Mesenchymal stem cell (in vitro differentiated cells and primary cell): ENCODE data around the gene SUGCT.

Source experiments
- DNase-seq: peaks from one replicate; pipeline ENCODE4 v3.0.0-alpha.2; 2013
- H2AFZ ChIP-seq: one replicate; pipeline ENCODE4 v1.6.1; 2013; ENCODE audit warnings: low read depth, mild to moderate bottlenecking, control low read depth, inconsistent platforms, low read length, moderate library complexity
- H2AK5ac ChIP-seq: 2 replicates; pipeline ENCODE4 v1.6.1; 2013; ENCODE audit warnings: low read length, moderate library complexity, mild to moderate bottlenecking, inconsistent platforms; ENCODE audit not compliant: severe bottlenecking
- H2BK120ac ChIP-seq: one replicate; pipeline ENCODE4 v1.6.1; 2013; ENCODE audit warnings: low read depth, mild to moderate bottlenecking, inconsistent platforms, low read length, moderate library complexity
- H2BK12ac ChIP-seq, 2 experiments: one replicate each; pipeline ENCODE4 v1.6.1; 2013; ENCODE audit warnings: inconsistent platforms in 2 of 2, low read length in 2 of 2, mild to moderate bottlenecking in 2 of 2, moderate library complexity in 2 of 2, control low read depth in 1 of 2
- H2BK15ac ChIP-seq: one replicate; pipeline ENCODE4 v1.6.1; 2013; ENCODE audit warnings: mild to moderate bottlenecking, low read depth, inconsistent platforms; ENCODE audit not compliant: poor library complexity, severe bottlenecking
- H2BK5ac ChIP-seq: 2 replicates; pipeline ENCODE4 v1.6.1; 2013; ENCODE audit warnings: low read depth, mild to moderate bottlenecking, low read length, control low read depth, inconsistent platforms; ENCODE audit not compliant: poor library complexity, severe bottlenecking
- H3K14ac ChIP-seq, 2 experiments: one replicate each; pipeline ENCODE4 v1.6.1; 2013; ENCODE audit warnings: inconsistent platforms in 2 of 2, low read length in 2 of 2, control low read depth in 1 of 2, mild to moderate bottlenecking in 1 of 2, moderate library complexity in 1 of 2
- H3K18ac ChIP-seq, 2 experiments: one replicate each; pipeline ENCODE4 v1.6.1; 2013; ENCODE audit warnings: inconsistent platforms in 2 of 2, low read length in 2 of 2, control low read depth in 1 of 2, low read depth in 1 of 2, mild to moderate bottlenecking in 1 of 2
- H3K23ac ChIP-seq, 2 experiments: one replicate each; pipeline ENCODE4 v1.6.1; 2013; ENCODE audit warnings: inconsistent platforms in 2 of 2, low read length in 2 of 2, mild to moderate bottlenecking in 2 of 2, moderate library complexity in 2 of 2, control low read depth in 1 of 2
- H3K27ac ChIP-seq: 2 replicates; pipeline ENCODE4 v1.5.1; 2013; ENCODE audit warnings: mild to moderate bottlenecking, moderate library complexity, low read length, control low read depth, inconsistent platforms; ENCODE audit not compliant: poor library complexity, severe bottlenecking
- H3K27me3 ChIP-seq, 2 experiments: 2 replicates each; pipeline versions ENCODE4 v1.6.1 to v1.7.0; 2013; ENCODE audit warnings: low read length in 2 of 2, mild to moderate bottlenecking in 2 of 2, moderate library complexity in 2 of 2, control low read depth in 1 of 2, inconsistent platforms in 1 of 2; ENCODE audit not compliant: control insufficient read depth in 1 of 2, insufficient read depth in 1 of 2
- H3K36me3 ChIP-seq, 2 experiments: 2 replicates each; pipeline versions ENCODE4 v1.6.1 to v1.7.0; 2013; ENCODE audit warnings: low read length in 2 of 2, control low read depth in 1 of 2, inconsistent platforms in 1 of 2, low read depth in 1 of 2, mild to moderate bottlenecking in 1 of 2; ENCODE audit not compliant: insufficient read depth in 2 of 2, control insufficient read depth in 1 of 2
- H3K4ac ChIP-seq, 2 experiments: one replicate each; pipeline ENCODE4 v1.6.1; 2013; ENCODE audit warnings: inconsistent platforms in 2 of 2, low read length in 2 of 2, mild to moderate bottlenecking in 2 of 2, moderate library complexity in 2 of 2, control low read depth in 1 of 2, low read depth in 1 of 2
- H3K4me1 ChIP-seq: 2 replicates; pipeline ENCODE4 v1.6.1; 2013; ENCODE audit warnings: low read depth, low read length, control low read depth; ENCODE audit not compliant: control insufficient read depth, insufficient read depth
- H3K4me2 ChIP-seq: 2 replicates; pipeline ENCODE4 v1.6.1; 2013; ENCODE audit warnings: low read length, mild to moderate bottlenecking, inconsistent platforms; ENCODE audit not compliant: poor library complexity, severe bottlenecking
- H3K4me3 ChIP-seq, 2 experiments: 2 replicates each; pipeline versions ENCODE4 v1.5.1 to v1.7.0; 2013; ENCODE audit warnings: low read length in 2 of 2, mild to moderate bottlenecking in 2 of 2, control low read depth in 1 of 2, low read depth in 1 of 2; ENCODE audit not compliant: insufficient read depth in 1 of 2
- H3K79me1 ChIP-seq: replicated peaks from 2 replicates; pipeline ENCODE4 v1.6.1; 2013; ENCODE audit warnings: mild to moderate bottlenecking, control low read depth, low read length, inconsistent platforms; ENCODE audit not compliant: poor library complexity, severe bottlenecking
- H3K9ac ChIP-seq: 2 replicates; pipeline ENCODE4 v1.7.0; 2013; ENCODE audit warnings: mild to moderate bottlenecking, low read length, moderate library complexity
- H3K9me3 ChIP-seq: 2 replicates; pipeline ENCODE4 v1.7.0; 2013; ENCODE audit warnings: mild to moderate bottlenecking, low read length; ENCODE audit not compliant: control insufficient read depth
- H4K8ac ChIP-seq: one replicate; pipeline ENCODE4 v1.6.1; 2013; ENCODE audit warnings: inconsistent platforms, mild to moderate bottlenecking, low read length, moderate library complexity
- H4K91ac ChIP-seq: one replicate; pipeline ENCODE4 v1.6.1; 2013; ENCODE audit warnings: mild to moderate bottlenecking, low read length, inconsistent platforms
- WGBS: methylation state at CpG from one replicate; pipeline ENCODE4 v1.1.7; 2013; ENCODE audit warnings: mixed read lengths; 5-methylcytosine and 5-hydroxymethylcytosine counted together

The SUGCT gene

GRCh38 chr7:40611095-40611871 lies 476.5 kb downstream of the SUGCT start:
- DNase-seq, result no peak
- Histone ChIP-seq H3K79me1 (no peaks in the 10 kb centered on the region), H3K9ac (no peak overlapping the region), H3K9me3 (no peaks in the 10 kb centered on the region), H2BK12ac (no peak overlapping the region), H3K14ac (no peak overlapping the region), H4K8ac (no peak overlapping the region), H3K4me1 (no peaks in the 10 kb centered on the region), H3K36me3 (no peaks in the 10 kb centered on the region), H3K27me3 (no peaks in the 10 kb centered on the region), H2BK15ac (no peak overlapping the region), H2AK5ac (no peak overlapping the region), H3K18ac (no peak overlapping the region), H3K4me2 (no peak overlapping the region), H3K4ac (no peak overlapping the region), H2AFZ (no peak overlapping the region), H4K91ac (no peak overlapping the region), H3K27ac (no peak overlapping the region), H3K4me3 (no peak overlapping the region), H2BK120ac (no peak overlapping the region), H3K23ac (no peak overlapping the region), H2BK5ac (no peak overlapping the region)
- no CpG with 5 or more reads among the region's 2 CpGs for WGBS

- Histone ChIP-seq H3K18ac (no peak overlapping the region), H4K91ac (no peak overlapping the region), H4K8ac (no peak overlapping the region), H3K27me3 (no peaks in the 10 kb centered on the region), H3K14ac (no peak overlapping the region), H3K4me1 (no peaks in the 10 kb centered on the region), H3K36me3 (no peaks in the 10 kb centered on the region), H3K79me1 (no peaks in the 10 kb centered on the region), H2BK120ac (no peak overlapping the region), H2BK12ac (no peak overlapping the region), H2AFZ (no peak overlapping the region), H2BK15ac (no peak overlapping the region), H3K4me3 (no peak overlapping the region), H3K9ac (no peak overlapping the region), H3K27ac (no peak overlapping the region), H3K4ac (no peak overlapping the region), H3K4me2 (no peak overlapping the region), H2AK5ac (no peak overlapping the region), H2BK5ac (no peak overlapping the region), H3K23ac (no peak overlapping the region), H3K9me3 (no peaks in the 10 kb centered on the region)
- DNase-seq, result peak; percentile 5
- no CpG with 5 or more reads among the region's 2 CpGs for WGBS
These were observed 477.5 kb downstream of the SUGCT start for GRCh38 chr7:40612298-40612697.

- Histone ChIP-seq H2BK12ac (no peak overlapping the region), H2AK5ac (no peak overlapping the region), H2BK120ac (no peak overlapping the region), H2AFZ (no peak overlapping the region), H3K18ac (no peak overlapping the region), H3K4ac (no peak overlapping the region), H3K4me2 (no peak overlapping the region), H4K8ac (no peak overlapping the region), H3K23ac (no peak overlapping the region), H3K36me3 (no peaks in the 10 kb centered on the region), H2BK5ac (no peak overlapping the region), H3K14ac (no peak overlapping the region), H3K27ac (no peak overlapping the region), H4K91ac (no peak overlapping the region), H3K9me3 (no peaks in the 10 kb centered on the region), H2BK15ac (no peak overlapping the region), H3K27me3 (no peaks in the 10 kb centered on the region), H3K9ac (no peak overlapping the region), H3K4me1 (no peaks in the 10 kb centered on the region), H3K79me1 (no peaks in the 10 kb centered on the region), H3K4me3 (no peak overlapping the region)
- 100% methylated on average over 1 of the region's 1 CpG for WGBS
- no peak for DNase-seq
These were observed 484.8 kb downstream of the SUGCT start for GRCh38 chr7:40619647-40620046.

DNA sequence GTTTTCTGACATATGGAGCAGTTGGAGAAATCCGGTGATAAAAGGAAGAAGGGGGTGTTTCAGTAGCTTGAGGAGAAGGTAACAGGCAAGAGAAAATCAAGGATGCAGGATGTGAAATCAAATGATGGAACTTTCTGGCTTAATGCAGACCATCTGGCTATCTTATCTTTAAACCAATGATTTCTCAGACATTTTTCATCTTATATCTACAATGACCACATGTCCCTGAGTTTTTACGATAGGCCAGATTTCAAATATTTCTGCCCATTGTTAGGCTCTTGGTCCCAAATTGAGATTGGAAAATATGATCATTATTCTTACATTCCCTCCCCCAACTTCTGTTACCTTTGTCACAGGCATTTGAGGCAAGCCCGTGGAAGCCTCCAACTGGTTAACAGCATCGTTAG lies 486.8 kb downstream of the SUGCT start:
- H2BK5ac ChIP-seq, result no peak overlapping the region
- H2BK15ac ChIP-seq, result no peak overlapping the region
- H3K18ac ChIP-seq, result no peak overlapping the region
- no peak overlapping the region for H3K27ac ChIP-seq
- no peak overlapping the region for H2AFZ ChIP-seq
- no peak overlapping the region for H2AK5ac ChIP-seq
- H3K23ac ChIP-seq, result no peak overlapping the region
- H3K9ac ChIP-seq, result no peak overlapping the region
- H2BK120ac ChIP-seq, result no peak overlapping the region
- H3K4me3 ChIP-seq, result no peak overlapping the region
- H2BK12ac ChIP-seq, result no peak overlapping the region
- H3K9me3 ChIP-seq, result no peaks in the 10 kb centered on the region
- H3K4me2 ChIP-seq, result no peak overlapping the region
- no peak overlapping the region for H4K91ac ChIP-seq
- DNase-seq, result no peak
- H4K8ac ChIP-seq, result no peak overlapping the region
- no peaks in the 10 kb centered on the region for H3K27me3 ChIP-seq
- WGBS, result 96% methylated on average over 4 of the region's 4 CpGs
- H3K4me1 ChIP-seq, result no peaks in the 10 kb centered on the region
- H3K4ac ChIP-seq, result no peak overlapping the region
- H3K79me1 ChIP-seq, result no peaks in the 10 kb centered on the region
- no peaks in the 10 kb centered on the region for H3K36me3 ChIP-seq
- no peak overlapping the region for H3K14ac ChIP-seq
